Activated B cell treated with CpG ODN at 0.5 μM for 24 hours (primary cell): ENCODE results near the gene SYNE3. TPM values are rescaled to one million over a fixed set of nuclear protein-coding genes. Genes with fewer than 3 reads are reported as not detected.
A peak's percentile ranks its signal among the peaks of the same experiment; 100 is the strongest.

Experiments used
- ATAC-seq: fragments of 200-7000 bp; cut with Tn5 transposase; one replicate; pipeline ENCODE4 v1.10.0; 2021; ENCODE audit warnings: low read depth, mild to moderate bottlenecking, moderate library complexity
- CTCF ChIA-PET: fragments of 350-600 bp; sonication (Branson Sonifier 250); formaldehyde crosslinking; loops from one replicate; lab custom pipeline; 2021; ENCODE audit warnings: antibody characterized with exemption; lab: Charles Lee
- POLR2A ChIA-PET: fragments of 350-600 bp; sonication (Branson Sonifier 250); formaldehyde crosslinking; loops from one replicate; lab custom pipeline; 2021; ENCODE audit warnings: antibody characterized with exemption; lab: Charles Lee
- DNase-seq: peaks from one replicate; pipeline ENCODE4 v3.0.0; 2022
- H3K27ac Mint-ChIP-seq: one replicate; pipeline ENCODE4 v1.8.0; 2020; ENCODE audit warnings: mixed read lengths
- H3K27me3 Mint-ChIP-seq: one replicate; pipeline ENCODE4 v1.8.0; 2021; ENCODE audit warnings: mixed read lengths
- H3K36me3 Mint-ChIP-seq: one replicate; pipeline ENCODE4 v1.8.0; 2021; ENCODE audit warnings: low read depth, mixed read lengths
- H3K4me1 Mint-ChIP-seq: one replicate; pipeline ENCODE4 v1.8.0; 2021; ENCODE audit warnings: mixed read lengths
- H3K4me3 Mint-ChIP-seq: one replicate; pipeline ENCODE4 v1.8.0; 2020; ENCODE audit warnings: mild to moderate bottlenecking, mixed read lengths
- H3K9me3 Mint-ChIP-seq: one replicate; pipeline ENCODE4 v1.8.0; 2020; ENCODE audit warnings: mixed read lengths
- intact Hi-C: fragments of 100-400 bp; cut with micrococcal nuclease; formaldehyde crosslinking; loops from one replicate; pipeline ENCODE4 v1.15.1; 2024
- total RNA-seq: library from RNA; stranded (reverse); gene quantifications from 2 replicates; pipeline ENCODE4 v1.2.3, GENCODE V29; 2022
- TF ChIP-seq, protein P1 (sequence below): fragments of 200-600 bp; IDR thresholded peaks from one replicate; pipeline ENCODE4 v1.8.0; 2022; ENCODE audit warnings: antibody characterized with exemption, mild to moderate bottlenecking

Gene SYNE3
- total RNA-seq, 1 donor from 2014 or later = 104 TPM

DNA sequence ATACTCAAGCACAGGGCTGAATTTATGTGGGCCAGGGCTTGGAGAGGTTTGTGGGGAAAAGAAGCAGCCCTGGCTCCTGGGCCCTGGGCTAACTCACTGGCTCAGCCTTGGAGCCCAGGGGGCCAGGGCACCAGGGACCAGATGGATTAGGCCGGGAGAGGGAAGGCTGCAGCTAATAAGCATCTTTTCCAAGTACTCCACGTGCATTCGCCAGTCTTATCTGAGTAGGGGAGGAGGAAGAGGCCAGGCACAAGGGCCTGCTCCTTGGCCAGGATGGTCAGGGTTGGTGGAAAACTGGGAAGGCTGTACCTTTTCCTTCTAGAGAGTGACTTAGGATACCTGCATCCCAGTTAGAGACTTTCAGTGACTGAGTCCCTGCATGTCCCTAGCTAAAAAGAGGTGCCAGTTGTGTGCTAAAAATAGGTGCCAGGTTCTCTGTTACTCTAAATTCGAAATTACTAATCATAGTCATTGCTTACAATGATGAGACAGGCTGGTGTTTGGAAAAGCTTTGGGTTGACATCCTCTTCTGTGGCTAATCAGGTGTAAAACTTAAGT lies 19.7 kb upstream of the SYNE3 start:
- ChIA-PET CTCF (interaction anchor here (1.2 to 1.9 kb wide), 2 partner anchors 94 to 109 kb away, joined by 4 to 6 read pairs; no protein-coding TSS in a partner anchor), POLR2A (interaction anchor here (0.6 to 3.6 kb wide), 4 partner anchors 15 to 118 kb away, joined by 3 to 52 read pairs (median 7); no protein-coding TSS in a partner anchor)
- peaks cover 46% of the 10 kb centered on the region for H3K4me1 Mint-ChIP-seq

DNA sequence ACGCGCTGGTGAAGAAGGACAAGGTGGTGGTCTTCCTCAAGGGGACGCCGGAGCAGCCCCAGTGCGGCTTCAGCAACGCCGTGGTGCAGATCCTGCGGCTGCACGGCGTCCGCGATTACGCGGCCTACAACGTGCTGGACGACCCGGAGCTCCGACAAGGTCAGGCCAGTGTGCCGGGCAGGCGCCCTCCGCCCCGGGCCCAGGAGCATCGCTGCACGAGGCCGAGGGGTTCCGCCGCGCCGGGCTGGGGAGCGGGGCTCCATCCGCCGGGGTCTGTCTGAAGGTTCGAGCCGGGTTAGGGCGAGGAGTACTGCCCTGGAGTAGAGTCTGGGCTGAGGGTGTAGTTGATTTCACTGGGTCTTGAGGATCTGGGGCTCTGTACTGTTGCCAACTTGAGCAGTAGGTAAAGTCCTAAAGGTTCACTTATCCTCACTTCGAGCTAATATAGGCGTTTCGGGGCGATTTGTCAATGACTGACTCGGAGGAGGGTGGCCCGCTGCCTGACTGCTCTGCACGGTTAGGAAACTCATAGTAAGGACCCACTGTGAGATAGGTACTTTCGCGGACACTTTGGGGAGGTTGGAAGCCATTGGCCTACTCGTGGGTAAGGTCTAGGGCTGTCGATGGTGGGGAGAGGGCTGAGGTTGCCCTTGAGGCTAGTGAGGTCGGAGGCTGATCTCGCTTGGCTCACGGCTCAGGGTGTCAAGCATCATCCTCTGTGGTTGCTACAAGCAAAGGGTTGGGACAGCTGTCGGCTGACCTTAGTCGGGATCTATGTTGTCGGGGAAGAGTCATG lies 19.0 kb upstream of the SYNE3 start:
- TF ChIP-seq, protein P1, sequence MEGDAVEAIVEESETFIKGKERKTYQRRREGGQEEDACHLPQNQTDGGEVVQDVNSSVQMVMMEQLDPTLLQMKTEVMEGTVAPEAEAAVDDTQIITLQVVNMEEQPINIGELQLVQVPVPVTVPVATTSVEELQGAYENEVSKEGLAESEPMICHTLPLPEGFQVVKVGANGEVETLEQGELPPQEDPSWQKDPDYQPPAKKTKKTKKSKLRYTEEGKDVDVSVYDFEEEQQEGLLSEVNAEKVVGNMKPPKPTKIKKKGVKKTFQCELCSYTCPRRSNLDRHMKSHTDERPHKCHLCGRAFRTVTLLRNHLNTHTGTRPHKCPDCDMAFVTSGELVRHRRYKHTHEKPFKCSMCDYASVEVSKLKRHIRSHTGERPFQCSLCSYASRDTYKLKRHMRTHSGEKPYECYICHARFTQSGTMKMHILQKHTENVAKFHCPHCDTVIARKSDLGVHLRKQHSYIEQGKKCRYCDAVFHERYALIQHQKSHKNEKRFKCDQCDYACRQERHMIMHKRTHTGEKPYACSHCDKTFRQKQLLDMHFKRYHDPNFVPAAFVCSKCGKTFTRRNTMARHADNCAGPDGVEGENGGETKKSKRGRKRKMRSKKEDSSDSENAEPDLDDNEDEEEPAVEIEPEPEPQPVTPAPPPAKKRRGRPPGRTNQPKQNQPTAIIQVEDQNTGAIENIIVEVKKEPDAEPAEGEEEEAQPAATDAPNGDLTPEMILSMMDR = no peak
- peaks cover 48% of the 10 kb centered on the region for H3K4me1 Mint-ChIP-seq
- DNase-seq (no peak), ATAC-seq (no peak)
- peaks cover 21% of the 10 kb centered on the region for H3K36me3 Mint-ChIP-seq
- H3K9me3 Mint-ChIP-seq = no peaks in the 10 kb centered on the region
- POLR2A ChIA-PET = interaction anchor here (0.6 to 3.9 kb wide), 5 partner anchors 15 to 119 kb away, joined by 4 to 52 read pairs (median 8); partner anchors contain the start of gene SYNE3
- peak overlapping the region; percentile 75 for H3K27ac Mint-ChIP-seq
- intact Hi-C loops = loop anchor here (2.0 to 10.0 kb wide), 3 partner anchors 207 to 1361 kb away; partner anchors contain the start of genes PPP4R4 and VRK1
- CTCF ChIA-PET = interaction anchor here (1.9 to 3.4 kb wide), 2 partner anchors 93 to 108 kb away, joined by 6 to 13 read pairs; no protein-coding TSS in a partner anchor
- no peaks in the 10 kb centered on the region for H3K27me3 Mint-ChIP-seq
- H3K4me3 Mint-ChIP-seq = peak overlapping the region; percentile 92

More for the DNA sequence above, 19.7 kb upstream of the SYNE3 start:
- peaks cover 17% of the 10 kb centered on the region for H3K36me3 Mint-ChIP-seq
- TF ChIP-seq, protein P1 = no peak
- H3K9me3 Mint-ChIP-seq = no peaks in the 10 kb centered on the region
- ATAC-seq (no peak), DNase-seq (no peak)
- peak overlapping the region; percentile 92 for H3K4me3 Mint-ChIP-seq
- no peaks in the 10 kb centered on the region for H3K27me3 Mint-ChIP-seq
- H3K27ac Mint-ChIP-seq = no peak overlapping the region
- intact Hi-C loops = loop anchor here (10.0 kb wide), 1 partner anchor 1361 kb away; the partner anchor contains the start of gene PPP4R4

DNA sequence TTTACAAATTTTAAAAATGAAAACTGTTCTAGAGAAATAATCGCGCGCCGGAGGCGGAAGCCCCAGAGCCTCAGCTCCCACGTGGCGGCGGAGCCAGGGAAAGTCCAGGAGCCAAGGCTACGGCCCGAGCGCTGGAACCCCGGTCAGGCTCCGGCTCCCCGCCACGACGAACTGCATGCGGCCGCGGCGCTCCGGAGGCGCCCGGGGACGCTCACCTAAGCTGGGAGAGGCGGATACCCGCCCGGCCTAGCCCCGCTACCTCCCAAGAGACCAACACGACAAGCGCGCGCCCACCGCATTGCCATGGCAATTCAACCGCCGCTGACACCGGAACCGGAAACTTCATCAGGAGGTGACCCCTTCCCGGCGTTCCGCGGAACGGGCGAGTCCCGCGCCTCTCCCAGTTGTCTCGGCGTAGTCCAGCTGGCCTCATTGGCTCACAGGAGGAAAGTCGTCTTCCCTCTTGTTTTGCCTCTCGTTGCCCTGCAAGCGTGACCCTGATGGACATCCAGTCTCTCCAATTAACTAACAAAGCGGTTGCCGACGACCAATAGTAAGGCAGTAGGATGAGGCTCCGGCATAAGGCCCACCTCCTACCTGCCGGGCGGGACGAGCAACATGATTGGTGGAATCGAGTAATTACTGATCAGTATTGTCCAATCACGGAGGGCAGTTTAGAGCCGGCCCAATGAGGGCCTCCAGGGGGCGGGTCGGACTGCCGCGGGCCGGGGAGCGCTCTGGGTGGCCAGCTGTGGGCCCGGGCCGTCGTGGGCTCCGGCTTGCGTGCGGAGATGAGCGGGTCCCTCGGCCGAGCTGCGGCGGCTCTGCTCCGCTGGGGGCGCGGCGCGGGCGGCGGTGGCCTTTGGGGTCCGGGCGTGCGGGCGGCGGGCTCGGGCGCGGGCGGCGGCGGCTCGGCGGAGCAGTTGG lies 18.1 kb upstream of the SYNE3 start, which contains the start of gene GLRX5:
Gene GLRX5, plus strand, starts transcription at position 752 of the 927 bp plus-strand sequence. Its CDS starts 40 bp downstream, at position 792.
- intact Hi-C loops = loop anchor here (1.0 to 10.0 kb wide), 12 partner anchors 18 to 1360 kb away; partner anchors contain the start of genes ATG2B, DICER1, GSKIP and PAPOLA
- peaks cover 50% of the 10 kb centered on the region for H3K4me1 Mint-ChIP-seq
- peak; percentile 87 for ATAC-seq
- DNase-seq = peak; percentile 93
- TF ChIP-seq, protein P1 = no peak
- peaks cover 25% of the 10 kb centered on the region for H3K36me3 Mint-ChIP-seq
- ChIA-PET POLR2A (interaction anchor here (0.6 to 3.9 kb wide), 19 partner anchors 14 to 465 kb away, joined by 3 to 52 read pairs (median 4); partner anchors contain the start of gene SYNE3), CTCF (interaction anchor here (0.7 to 3.4 kb wide), 5 partner anchors 18 to 107 kb away, joined by 3 to 13 read pairs (median 6); partner anchors contain the start of gene SYNE3)
- no peaks in the 10 kb centered on the region for H3K27me3 Mint-ChIP-seq
- peak within 1 kb of the TSS; percentile 93 for H3K27ac Mint-ChIP-seq
- no peaks in the 10 kb centered on the region for H3K9me3 Mint-ChIP-seq
- peak within 1 kb of the TSS; percentile 92 for H3K4me3 Mint-ChIP-seq

DNA sequence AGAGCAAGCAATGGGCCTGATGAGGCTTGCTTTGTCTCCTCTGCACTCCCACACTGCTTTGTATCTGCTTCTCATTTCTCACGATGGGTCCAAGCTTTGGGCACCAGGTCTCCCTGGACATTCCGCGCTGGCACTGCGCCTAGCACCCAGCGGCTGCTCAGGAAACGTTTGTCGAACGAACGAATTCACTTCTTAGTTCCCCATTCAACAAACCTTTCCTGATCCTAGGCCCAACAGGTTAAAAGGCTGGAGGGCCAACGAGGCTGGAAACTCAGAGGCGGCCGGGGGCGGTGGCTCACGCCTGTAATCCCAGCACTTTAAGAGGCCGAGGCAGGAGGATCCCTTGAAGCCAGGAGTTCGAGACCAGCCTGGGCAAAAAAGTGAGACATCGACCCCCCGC lies 17.4 kb upstream of the SYNE3 start:
- intact Hi-C loops = loop anchor here (1.0 to 10.0 kb wide), 12 partner anchors 18 to 1359 kb away; partner anchors contain the start of genes ATG2B, DICER1, GSKIP and PAPOLA
- H3K27me3 Mint-ChIP-seq = no peaks in the 10 kb centered on the region
- no peak for DNase-seq
- peaks cover 30% of the 10 kb centered on the region for H3K36me3 Mint-ChIP-seq
- ChIA-PET POLR2A (interaction anchor here (0.6 to 3.9 kb wide), 18 partner anchors 13 to 466 kb away, joined by 3 to 52 read pairs (median 4); partner anchors contain the start of gene SYNE3), CTCF (interaction anchor here (0.7 to 3.4 kb wide), 5 partner anchors 17 to 107 kb away, joined by 3 to 13 read pairs (median 5); partner anchors contain the start of gene SYNE3)
- TF ChIP-seq, protein P1 = no peak
- H3K4me3 Mint-ChIP-seq = peak overlapping the region; percentile 92
- ATAC-seq = no peak
- no peaks in the 10 kb centered on the region for H3K9me3 Mint-ChIP-seq
- H3K27ac Mint-ChIP-seq = peak overlapping the region; percentile 93
- H3K4me1 Mint-ChIP-seq = peaks cover 50% of the 10 kb centered on the region
